Stomach (tissue), 9 donors: ENCODE results near the gene CGREF1. TPM values are rescaled to one million over a fixed set of nuclear protein-coding genes. Genes with fewer than 3 reads are reported as not detected.

ENCODE experiments used
- DNase-seq, 2 donors: peaks; one replicate each; pipeline versions ENCODE4 v3.0.0 to v3.0.0-alpha.2; 2013 to 2019
- H3K27ac ChIP-seq, 5 donors: fragments of 200-600 bp in 4 of 5; sonication (generic) in 4 of 5; one replicate each; pipeline ENCODE4 v1.5.1; 2013 to 2019; ENCODE audit warnings: mild to moderate bottlenecking in 1 of 5, moderate library complexity in 1 of 5
- H3K27me3 ChIP-seq, 3 donors: fragments of 200-600 bp; sonication (generic); one replicate each; pipeline ENCODE4 v1.5.1; 2017 to 2019; ENCODE audit warnings: mixed run types in 1 of 3
- H3K36me3 ChIP-seq, 4 donors: fragments of 200-600 bp; sonication (generic); 1 replicate in 3 of 4; 2 replicates in 1 of 4; pipeline ENCODE4 v1.5.1; 2016 to 2019
- H3K4me1 ChIP-seq, 4 donors: fragments of 200-600 bp; sonication (generic); one replicate each; pipeline ENCODE4 v1.5.1; 2016 to 2019
- H3K4me3 ChIP-seq, 4 donors: fragments of 200-600 bp; sonication (generic) in 3 of 4; one replicate each; pipeline ENCODE4 v1.5.1; 2016 to 2019; ENCODE audit warnings: mild to moderate bottlenecking in 1 of 4
- H3K9me3 ChIP-seq, 4 donors: fragments of 200-600 bp; sonication (generic); one replicate each; pipeline ENCODE4 v1.5.1; 2016 to 2019
- EP300 ChIP-seq: sonication (generic); formaldehyde crosslinking; IDR thresholded peaks from one replicate; pipeline ENCODE4 v1.6.1; 2017; ENCODE audit warnings: antibody characterized with exemption
- POLR2A ChIP-seq, 4 donors: fragments of 450-650 bp; IDR thresholded peaks; one replicate each; pipeline ENCODE4 v1.6.1; 2016; ENCODE audit warnings: antibody characterized with exemption in 4 of 4, control low read depth in 2 of 4, mild to moderate bottlenecking in 1 of 4, moderate library complexity in 1 of 4
- POLR2AphosphoS5 ChIP-seq, 3 donors: sonication (generic); formaldehyde crosslinking; IDR thresholded peaks; one replicate each; pipeline ENCODE4 v1.6.1; 2016; ENCODE audit warnings: antibody characterized with exemption in 3 of 3
- WGBS, 5 donors: extraction: QIAGEN DNeasy Blood & Tissue Kit in 3 of 5; methylation state at CpG; one replicate each; pipeline versions ENCODE4 v1.1.5 to v1.1.7; 2013 to 2018; 5-methylcytosine and 5-hydroxymethylcytosine counted together
- intact Hi-C: fragments of 100-400 bp; cut with DNase I; formaldehyde crosslinking; loops from one replicate; pipeline ENCODE4 v1.15.1; 2023; ENCODE audit warnings: low total_unique reads
- polyA plus RNA-seq, 3 donors: library from polyadenylated mRNA; stranded (reverse); fragments of 200-250 nt; gene quantifications; one replicate each; pipeline ENCODE4 v1.2.3, GENCODE V29; 2013
- total RNA-seq, 5 donors: library from RNA; depleted of rRNA; stranded (reverse); fragments of >200 nt; gene quantifications; one replicate each; pipeline versions ENCODE4 v1.1.0 to v1.2.3, GENCODE V29; 2014 to 2016
- TF ChIP-seq, protein P1 (sequence below), 7 experiments: fragments of 450-650 bp in 4 of 7; fragments of 200-600 bp in 3 of 7; sonication (generic) in 3 of 7; IDR thresholded peaks; one replicate each; pipeline ENCODE4 v1.5.1; 2016 to 2019; ENCODE audit warnings: antibody characterized with exemption in 7 of 7, control low read depth in 2 of 7, mild to moderate bottlenecking in 1 of 7
- donor health status: healthy with polysubstance abuse.
- donor health status: Bipolar disorder and iron deficiency.
- donor health status: healthy.

Gene CGREF1
- total and polyA plus RNA-seq, 8 donors = 1.4 to 4.1 (median 2.5) TPM; not detected in 2

DNA sequence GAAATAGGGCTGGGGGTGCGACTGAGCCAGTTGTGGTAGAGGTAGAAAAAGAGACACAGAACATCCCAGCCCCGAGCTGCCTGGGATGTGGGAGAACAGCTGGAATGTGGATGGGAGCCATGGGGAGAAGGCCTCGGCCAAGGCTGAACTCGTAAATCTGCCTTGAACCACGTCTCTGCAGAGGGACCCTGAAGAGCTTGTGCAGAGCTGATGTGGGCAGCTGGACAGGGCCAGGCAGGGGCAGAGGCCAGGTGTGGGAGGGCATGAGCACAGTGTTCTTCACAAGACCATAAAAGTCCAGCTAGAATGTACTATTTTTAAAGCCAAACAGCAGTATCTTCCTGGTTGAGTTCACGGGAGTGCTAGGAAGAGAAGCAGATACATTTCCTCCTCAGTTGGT lies 35.6 kb upstream of the CGREF1 start:
- Histone ChIP-seq H3K4me3 (no peak overlapping the region), H3K36me3 (no peaks in the 10 kb centered on the region), H3K4me1 (no peaks in the 10 kb centered on the region), H3K27me3 (peaks cover 0 to 12% (median 0%) of the 10 kb centered on the region in 3 donors), H3K27ac (no peak overlapping the region), H3K9me3 (no peaks in the 10 kb centered on the region)
- intact Hi-C loops = no loop called here
- TF ChIP-seq EP300 = no peak
- no peak for TF ChIP-seq POLR2A (IDR thresholded peaks at IDR 0.05)
- TF ChIP-seq, protein P1, sequence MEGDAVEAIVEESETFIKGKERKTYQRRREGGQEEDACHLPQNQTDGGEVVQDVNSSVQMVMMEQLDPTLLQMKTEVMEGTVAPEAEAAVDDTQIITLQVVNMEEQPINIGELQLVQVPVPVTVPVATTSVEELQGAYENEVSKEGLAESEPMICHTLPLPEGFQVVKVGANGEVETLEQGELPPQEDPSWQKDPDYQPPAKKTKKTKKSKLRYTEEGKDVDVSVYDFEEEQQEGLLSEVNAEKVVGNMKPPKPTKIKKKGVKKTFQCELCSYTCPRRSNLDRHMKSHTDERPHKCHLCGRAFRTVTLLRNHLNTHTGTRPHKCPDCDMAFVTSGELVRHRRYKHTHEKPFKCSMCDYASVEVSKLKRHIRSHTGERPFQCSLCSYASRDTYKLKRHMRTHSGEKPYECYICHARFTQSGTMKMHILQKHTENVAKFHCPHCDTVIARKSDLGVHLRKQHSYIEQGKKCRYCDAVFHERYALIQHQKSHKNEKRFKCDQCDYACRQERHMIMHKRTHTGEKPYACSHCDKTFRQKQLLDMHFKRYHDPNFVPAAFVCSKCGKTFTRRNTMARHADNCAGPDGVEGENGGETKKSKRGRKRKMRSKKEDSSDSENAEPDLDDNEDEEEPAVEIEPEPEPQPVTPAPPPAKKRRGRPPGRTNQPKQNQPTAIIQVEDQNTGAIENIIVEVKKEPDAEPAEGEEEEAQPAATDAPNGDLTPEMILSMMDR (IDR thresholded peaks at IDR 0.05) = no peak
- TF ChIP-seq POLR2AphosphoS5 (IDR thresholded peaks at IDR 0.05) = no peak
- peak in 1 of 2 donors; percentile 36 for DNase-seq
- 59 to 82% (median 76%) methylated on average over 6 of the region's 6 CpGs for WGBS, 5 donors

DNA sequence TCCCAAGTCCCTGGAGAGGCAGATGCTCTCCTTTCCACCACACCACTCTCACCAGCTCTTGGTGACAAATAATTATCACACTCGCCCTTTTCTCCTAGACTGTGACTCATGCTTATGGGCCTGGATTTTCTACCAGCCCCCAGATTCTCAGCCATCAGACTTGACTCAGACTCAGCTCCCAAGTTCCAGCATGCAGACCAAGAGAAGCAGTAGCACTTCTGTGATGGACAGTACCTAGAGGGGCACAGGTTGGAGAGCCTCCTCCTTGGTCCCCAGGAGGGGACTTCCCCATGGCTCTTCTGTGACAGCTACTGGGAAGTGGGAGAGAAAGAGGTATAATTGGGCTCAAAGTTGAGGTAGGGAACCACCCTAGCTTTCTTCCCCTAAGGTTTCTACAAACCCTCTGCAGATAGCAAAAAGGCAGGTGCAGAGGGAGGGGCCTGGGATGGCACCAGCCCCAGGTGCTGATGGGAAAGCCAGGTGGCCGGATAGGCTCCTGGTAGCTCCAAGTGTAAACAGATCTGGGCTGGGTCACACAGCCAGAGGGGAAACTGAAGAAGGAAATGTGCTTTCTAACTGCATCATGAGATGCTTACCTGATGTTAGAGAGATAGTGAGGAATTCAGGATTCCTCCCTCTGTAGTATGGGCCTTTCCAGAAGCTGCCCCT lies 34.0 kb upstream of the CGREF1 start:
- no peaks in the 10 kb centered on the region for H3K9me3 ChIP-seq
- peaks cover 0 to 25% (median 0%) of the 10 kb centered on the region in 3 donors for H3K27me3 ChIP-seq
- H3K36me3 ChIP-seq = no peaks in the 10 kb centered on the region
- intact Hi-C loops = no loop called here
- no peak overlapping the region for H3K4me3 ChIP-seq
- H3K4me1 ChIP-seq = no peaks in the 10 kb centered on the region
- TF ChIP-seq POLR2AphosphoS5 (IDR thresholded peaks at IDR 0.05) = no peak
- no peak for TF ChIP-seq POLR2A (IDR thresholded peaks at IDR 0.05)
- no peak for TF ChIP-seq EP300
- TF ChIP-seq, protein P1 (IDR thresholded peaks at IDR 0.05) = no peak
- WGBS, 5 donors = 48 to 65% (median 60%) methylated on average over 2 of the region's 2 CpGs
- H3K27ac ChIP-seq = no peak overlapping the region
- DNase-seq = no peak

GRCh38 chr2:27152102-27152795 lies 33.3 kb upstream of the CGREF1 start:
- intact Hi-C loops = no loop called here
- WGBS, 5 donors = 77 to 85% (median 81%) methylated on average over 8 of the region's 8 CpGs
- no peak for DNase-seq
- H3K9me3 ChIP-seq = no peaks in the 10 kb centered on the region
- H3K27ac ChIP-seq = no peak overlapping the region
- no peaks in the 10 kb centered on the region for H3K4me1 ChIP-seq
- H3K27me3 ChIP-seq = peaks cover 0 to 26% (median 0%) of the 10 kb centered on the region in 3 donors
- no peaks in the 10 kb centered on the region for H3K36me3 ChIP-seq
- no peak overlapping the region for H3K4me3 ChIP-seq
- TF ChIP-seq EP300 (no peak), POLR2A (IDR thresholded peaks at IDR 0.05) (no peak), POLR2AphosphoS5 (IDR thresholded peaks at IDR 0.05) (no peak)
- TF ChIP-seq, protein P1 (IDR thresholded peaks at IDR 0.05) = no peak

- no peak for TF ChIP-seq EP300
- TF ChIP-seq, protein P1 (IDR thresholded peaks at IDR 0.05) = no peak
- no peak for TF ChIP-seq POLR2A (IDR thresholded peaks at IDR 0.05)
- no peak for TF ChIP-seq POLR2AphosphoS5 (IDR thresholded peaks at IDR 0.05)
- Histone ChIP-seq H3K4me3 (no peak overlapping the region), H3K9me3 (no peaks in the 10 kb centered on the region), H3K27ac (no peak overlapping the region), H3K36me3 (no peaks in the 10 kb centered on the region), H3K27me3 (peaks cover 0 to 23% (median 0%) of the 10 kb centered on the region in 3 donors), H3K4me1 (no peaks in the 10 kb centered on the region)
- intact Hi-C loops = no loop called here
- 79 to 89% (median 87%) methylated on average over 5 to 8 of the region's 8 CpGs for WGBS, 5 donors
- DNase-seq = no peak
Observed at GRCh38 chr2:27150639-27151230, 31.8 kb upstream of the CGREF1 start.
